Natural killer cell treated with Interleukin-12 subunit alpha and Interleukin-12 subunit beta and Interleukin-15 and Interleukin-18, amount 100 ng/mL, for 72 hours (primary cell): ENCODE measurements around the gene KDM4E. TPM values are rescaled to one million over a fixed set of nuclear protein-coding genes. Genes with fewer than 3 reads are reported as not detected.
A peak's percentile ranks its signal among the peaks of the same experiment; 100 is the strongest.

ENCODE experiments used
- ATAC-seq, 2 donors: fragments of 150-1000 bp; cut with Tn5 transposase in 1 of 2; sonication (Bioruptor Pico), chemical (Tn5 transposase) in 1 of 2; 2 replicates each; pipeline ENCODE4 v1.10.0; 2021
- DNase-seq: peaks from one replicate; pipeline ENCODE4 v3.0.0; 2022; ENCODE audit warnings: low spot score
- H3K27ac Mint-ChIP-seq, 2 donors: 1 replicate in 1 of 2; 2 replicates in 1 of 2; pipeline ENCODE4 v1.8.0; 2022; ENCODE audit warnings: mixed read lengths in 2 of 2, mild to moderate bottlenecking in 1 of 2, moderate library complexity in 1 of 2
- H3K27me3 Mint-ChIP-seq, 2 donors: 1 replicate in 1 of 2; 2 replicates in 1 of 2; pipeline ENCODE4 v1.8.0; 2022; ENCODE audit warnings: mixed read lengths in 2 of 2
- H3K36me3 Mint-ChIP-seq: one replicate; pipeline ENCODE4 v1.8.0; 2022; ENCODE audit warnings: mixed read lengths
- H3K4me1 Mint-ChIP-seq, 2 donors: 1 replicate in 1 of 2; 2 replicates in 1 of 2; pipeline ENCODE4 v1.8.0; 2022; ENCODE audit warnings: low read depth in 2 of 2, mixed read lengths in 2 of 2, mild to moderate bottlenecking in 1 of 2
- H3K4me3 Mint-ChIP-seq: one replicate; pipeline ENCODE4 v1.8.0; 2022; ENCODE audit warnings: mixed read lengths
- H3K9me3 Mint-ChIP-seq: 2 replicates; pipeline ENCODE4 v1.8.0; 2022; ENCODE audit warnings: mixed read lengths
- total RNA-seq, 2 donors: library from RNA; stranded (reverse); gene quantifications; one replicate each; pipeline ENCODE4 v1.2.3, GENCODE V29; 2022

Gene KDM4E
- total RNA-seq, 2 donors from 2014 or later: not detected

DNA sequence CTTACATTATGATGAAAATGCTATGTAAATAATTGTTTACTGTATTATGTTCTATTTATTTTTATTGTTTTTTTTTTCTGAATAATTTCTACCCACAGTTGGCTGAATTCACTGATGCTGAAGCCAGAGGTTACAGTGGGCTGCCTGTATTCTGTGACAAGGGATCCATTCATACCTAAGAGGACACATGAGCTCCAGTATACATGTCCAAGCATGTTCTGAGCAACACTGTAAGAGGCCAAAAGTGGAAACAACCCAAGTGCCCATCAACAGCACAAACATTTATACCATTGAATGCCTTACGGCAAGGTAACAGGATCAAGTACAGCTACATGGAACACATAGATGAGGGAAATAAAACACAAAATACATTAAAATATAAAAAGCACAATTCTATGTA, 40.3 kb downstream of the KDM4E start:
- Mint-ChIP-seq H3K9me3 (no peaks in the 10 kb centered on the region), H3K4me3 (no peak overlapping the region), H3K27me3 (peaks cover 3 to 15% of the 10 kb centered on the region in 2 donors), H3K36me3 (peaks cover 1% of the 10 kb centered on the region), H3K27ac (no peak overlapping the region), H3K4me1 (peaks cover 15 to 22% of the 10 kb centered on the region in 2 donors)
- DNase-seq (no peak), ATAC-seq (no peak)

DNA sequence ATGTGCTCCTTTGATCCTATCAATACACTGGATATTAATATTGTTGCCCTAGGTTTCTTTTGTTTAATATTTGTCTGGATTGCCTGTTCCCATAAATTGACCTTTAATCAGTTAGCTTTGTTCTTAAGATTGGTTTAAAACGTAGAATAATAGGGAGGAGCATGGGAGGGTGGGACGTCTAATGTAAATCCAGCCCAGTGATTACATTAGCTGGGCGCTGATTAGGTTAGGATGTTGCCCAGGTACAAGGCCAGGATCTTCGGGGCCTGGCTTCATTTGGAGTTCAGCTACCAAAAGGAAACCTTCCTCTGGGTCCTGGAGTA, 41.6 kb downstream of the KDM4E start, which contains the start of gene SRSF8:
SRSF8 (plus strand) TSS at position 204 of the 323 bp plus-strand sequence. CDS start 308 bp downstream, outside the sequence.
- H3K4me3 Mint-ChIP-seq: peak within 1 kb of the TSS; percentile 97
- peaks cover 5% of the 10 kb centered on the region for H3K36me3 Mint-ChIP-seq
- ATAC-seq (peak; percentile 21 to 25), DNase-seq (no peak)
- peak within 1 kb of the TSS; percentile 92 to 99 for H3K27ac Mint-ChIP-seq
- H3K4me1 Mint-ChIP-seq: peaks cover 20 to 22% of the 10 kb centered on the region in 2 donors
- H3K9me3 Mint-ChIP-seq: no peaks in the 10 kb centered on the region
- H3K27me3 Mint-ChIP-seq: peaks cover 0 to 9% of the 10 kb centered on the region in 2 donors

- Mint-ChIP-seq H3K9me3 (no peaks in the 10 kb centered on the region), H3K4me1 (peaks cover 20 to 22% of the 10 kb centered on the region in 2 donors), H3K27me3 (peaks cover 0 to 8% of the 10 kb centered on the region in 2 donors), H3K36me3 (peaks cover 5% of the 10 kb centered on the region), H3K4me3 (peak overlapping the region; percentile 97), H3K27ac (peak overlapping the region; percentile 92 to 99)
- DNase-seq (peak; percentile 82), ATAC-seq (peak; percentile 84 to 89)
These were observed 42.2 kb downstream of the KDM4E start for GRCh38 chr11:95067039-95067840.

DNA sequence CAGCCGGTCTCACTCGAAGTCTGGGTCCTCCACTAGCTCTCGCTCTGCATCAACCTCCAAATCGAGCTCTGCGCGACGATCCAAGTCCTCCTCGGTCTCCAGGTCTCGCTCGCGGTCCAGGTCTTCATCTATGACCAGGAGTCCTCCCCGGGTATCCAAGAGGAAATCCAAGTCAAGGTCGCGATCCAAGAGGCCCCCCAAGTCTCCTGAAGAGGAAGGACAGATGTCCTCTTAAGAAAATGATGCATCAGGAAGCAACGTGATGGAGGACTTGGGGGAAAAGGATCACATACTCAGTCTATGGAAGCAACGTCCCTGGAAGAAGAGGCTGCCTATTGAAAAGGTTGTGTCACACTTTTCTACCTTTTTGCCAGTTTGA, 42.8 kb downstream of the KDM4E start:
- ATAC-seq: no peak
- peak overlapping the region; percentile 92 to 99 for H3K27ac Mint-ChIP-seq
- H3K4me1 Mint-ChIP-seq: peaks cover 22 to 25% of the 10 kb centered on the region in 2 donors
- DNase-seq: no peak
- no peaks in the 10 kb centered on the region for H3K9me3 Mint-ChIP-seq
- H3K27me3 Mint-ChIP-seq: peaks cover 0 to 2% of the 10 kb centered on the region in 2 donors
- H3K4me3 Mint-ChIP-seq: peak overlapping the region; percentile 97
- H3K36me3 Mint-ChIP-seq: peaks cover 5% of the 10 kb centered on the region

DNA sequence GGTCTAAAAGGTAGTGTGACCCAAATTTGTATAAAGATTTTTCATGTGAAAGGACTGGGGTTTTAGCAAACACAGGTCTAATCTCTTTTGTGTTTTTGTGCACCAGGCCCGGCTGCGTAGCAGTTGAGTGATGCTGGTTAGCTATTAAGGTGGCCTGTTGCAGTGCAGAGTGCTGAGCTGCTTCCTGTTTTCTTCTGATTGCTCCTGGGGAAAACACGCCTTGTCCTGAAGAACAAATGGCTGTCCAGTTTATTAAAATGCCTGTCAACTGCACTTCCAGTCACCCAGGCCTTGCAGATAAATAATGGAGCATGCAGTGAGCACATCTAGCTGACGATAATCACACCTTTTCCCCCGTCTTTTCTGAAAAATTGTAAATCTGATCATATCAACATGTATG, 43.5 kb downstream of the KDM4E start:
- peaks cover 5% of the 10 kb centered on the region for H3K36me3 Mint-ChIP-seq
- peak overlapping the region; percentile 97 for H3K4me3 Mint-ChIP-seq
- no peaks in the 10 kb centered on the region for H3K9me3 Mint-ChIP-seq
- H3K27me3 Mint-ChIP-seq: no peaks in the 10 kb centered on the region
- DNase-seq: peak; percentile 76
- peak; percentile 79 to 83 for ATAC-seq
- H3K27ac Mint-ChIP-seq: peak overlapping the region; percentile 92 to 99
- H3K4me1 Mint-ChIP-seq: peaks cover 25 to 27% of the 10 kb centered on the region in 2 donors

DNA sequence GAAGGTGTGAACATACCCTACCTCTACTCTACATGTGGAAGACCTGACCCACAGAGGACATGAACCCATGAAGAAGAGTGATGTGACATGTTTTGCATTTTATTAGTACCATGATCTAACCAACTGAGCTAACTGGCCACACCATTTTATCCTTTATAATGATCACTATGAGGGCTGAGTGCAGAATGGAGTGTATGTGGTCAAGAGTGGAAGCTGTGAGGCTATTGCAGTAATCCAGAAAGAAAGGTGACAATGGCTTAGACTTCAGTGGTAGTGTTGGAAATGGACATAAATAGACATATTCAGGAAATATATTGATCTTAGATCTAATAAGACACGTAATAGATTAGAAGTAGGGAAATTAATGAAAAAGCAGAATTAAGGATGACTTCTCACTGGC, 45.4 kb downstream of the KDM4E start:
- H3K36me3 Mint-ChIP-seq: peaks cover 5% of the 10 kb centered on the region
- ATAC-seq (no peak), DNase-seq (no peak)
- no peak overlapping the region for H3K27ac Mint-ChIP-seq
- no peaks in the 10 kb centered on the region for H3K9me3 Mint-ChIP-seq
- H3K27me3 Mint-ChIP-seq: no peaks in the 10 kb centered on the region
- H3K4me3 Mint-ChIP-seq: no peak overlapping the region
- H3K4me1 Mint-ChIP-seq: peaks cover 25 to 27% of the 10 kb centered on the region in 2 donors

DNA sequence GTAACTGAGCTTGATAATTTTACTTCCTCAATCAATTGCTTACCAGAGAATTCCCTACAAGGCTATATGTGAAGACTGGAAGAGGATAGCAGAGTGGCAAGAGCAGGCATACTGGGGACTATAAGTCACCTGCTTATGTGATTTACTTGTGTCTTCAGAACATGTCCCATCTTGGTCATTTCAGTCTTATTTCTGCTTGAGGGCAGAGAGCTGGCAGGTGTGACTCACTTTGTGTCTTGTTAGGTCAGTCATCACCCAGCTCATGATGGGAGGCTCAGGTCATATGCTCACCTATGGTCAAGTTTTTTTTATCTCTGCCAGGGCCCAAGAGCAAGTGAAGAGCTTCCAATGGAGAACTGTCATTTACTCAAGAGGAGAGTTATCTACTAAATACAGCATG, 47.9 kb downstream of the KDM4E start:
- Mint-ChIP-seq H3K9me3 (no peaks in the 10 kb centered on the region), H3K36me3 (peaks cover 5% of the 10 kb centered on the region), H3K4me3 (no peak overlapping the region), H3K4me1 (peaks cover 20 to 21% of the 10 kb centered on the region in 2 donors), H3K27ac (no peak overlapping the region), H3K27me3 (peaks cover 0 to under 1% of the 10 kb centered on the region in 2 donors)
- no peak for ATAC-seq
- DNase-seq: no peak

- H3K36me3 Mint-ChIP-seq: peaks cover 5% of the 10 kb centered on the region
- H3K27ac Mint-ChIP-seq: no peak overlapping the region
- H3K4me3 Mint-ChIP-seq: no peak overlapping the region
- H3K9me3 Mint-ChIP-seq: no peaks in the 10 kb centered on the region
- DNase-seq: no peak
- peaks cover 5 to 15% of the 10 kb centered on the region in 2 donors for H3K4me1 Mint-ChIP-seq
- peaks cover 0 to 6% of the 10 kb centered on the region in 2 donors for H3K27me3 Mint-ChIP-seq
- no peak for ATAC-seq
These were observed 49.9 kb downstream of the KDM4E start for GRCh38 chr11:95074792-95075563.

DNA sequence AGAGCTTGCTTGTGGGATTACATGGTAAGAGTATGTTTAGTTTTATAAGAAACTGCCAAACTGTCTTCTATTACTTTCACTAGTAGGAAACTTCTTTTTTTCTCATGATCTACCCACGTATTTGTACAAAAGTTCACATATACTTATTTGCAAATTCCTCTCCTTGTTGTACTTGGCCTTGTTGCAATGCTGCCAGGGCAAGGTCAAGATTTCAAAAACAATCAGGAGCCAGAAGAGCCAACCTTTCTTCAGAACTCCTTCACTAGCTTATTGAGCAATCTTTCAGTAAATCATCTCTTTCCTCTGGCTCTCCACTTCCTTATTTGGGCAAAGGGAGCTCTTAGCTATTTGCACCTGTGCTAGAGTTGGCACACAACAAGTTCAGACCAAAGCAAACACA, 51.4 kb downstream of the KDM4E start:
- H3K9me3 Mint-ChIP-seq: no peaks in the 10 kb centered on the region
- H3K27ac Mint-ChIP-seq: no peak overlapping the region
- ATAC-seq (no peak), DNase-seq (no peak)
- H3K4me1 Mint-ChIP-seq: peaks cover 5 to 9% of the 10 kb centered on the region in 2 donors
- H3K36me3 Mint-ChIP-seq: no peaks in the 10 kb centered on the region
- no peak overlapping the region for H3K4me3 Mint-ChIP-seq
- peaks cover 0 to 6% of the 10 kb centered on the region in 2 donors for H3K27me3 Mint-ChIP-seq

GRCh38 chr11:95076981-95077380, 51.9 kb downstream of the KDM4E start:
- DNase-seq (no peak), ATAC-seq (no peak)
- no peaks in the 10 kb centered on the region for H3K9me3 Mint-ChIP-seq
- H3K27ac Mint-ChIP-seq: no peak overlapping the region
- peaks cover 5 to 9% of the 10 kb centered on the region in 2 donors for H3K4me1 Mint-ChIP-seq
- H3K36me3 Mint-ChIP-seq: no peaks in the 10 kb centered on the region
- peaks cover 0 to 6% of the 10 kb centered on the region in 2 donors for H3K27me3 Mint-ChIP-seq
- no peak overlapping the region for H3K4me3 Mint-ChIP-seq

Other genes starting within 250 kb of the KDM4E start
- gene CWC15, start 51.7 kb upstream of the KDM4E start, total RNA-seq: 10 to 100 TPM; 41.5 to 68.3 TPM
- under 1 TPM; 0.38 to 0.64 TPM for gene KDM4D, start 51.5 kb upstream of the KDM4E start, total RNA-seq
- not detected for gene KDM4F, start 24.2 kb downstream of the KDM4E start, total RNA-seq
- 10 to 100 TPM; 29.4 to 44.3 TPM for gene SRSF8, start 41.7 kb downstream of the KDM4E start, total RNA-seq
- 1 to 10 TPM; 8.4 to 9.3 TPM for gene ENDOD1, start 64.6 kb downstream of the KDM4E start, total RNA-seq
- gene SESN3, start 205.9 kb downstream of the KDM4E start, total RNA-seq: 1 to 10 TPM in 1 of 2 donors, under 1 TPM in 1; 0.55 to 1.8 TPM